K562 (cell line): ENCODE measurements around the gene KIRREL1. TPM values are rescaled to one million over a fixed set of nuclear protein-coding genes. Genes with fewer than 3 reads are reported as not detected.

ENCODE experiments used
- ATAC-seq: fragments of 200-7000 bp; cut with Tn5 transposase; 3 replicates; pipeline ENCODE4 v1.9.1; 2020; ENCODE audit warnings: moderate library complexity
- BruUV-seq: library from RNA; stranded (reverse); fragments of 400-500 nt; replicated peaks from 2 replicates; lab custom pipeline; 2021; lab: Mats Ljungman, UMichigan
- CTCF ChIA-PET: fragments of 300-600 bp; formaldehyde crosslinking; extraction: SDS; loops from one replicate; lab custom pipeline; 2021; ENCODE audit warnings: low intra/inter-chr PET ratio; lab: Yijun Ruan, JAX
- POLR2A ChIA-PET: fragments of 300-600, 350-650 bp; sonication (Branson Sonifier 250); formaldehyde crosslinking; extraction: SDS; loops from one replicate; lab custom pipeline; 2021; ENCODE audit warnings: antibody characterized with exemption, inconsistent platforms; lab: Yijun Ruan, JAX
- DNase-seq, 4 experiments: peaks; one replicate each; pipeline versions ENCODE4 v3.0.0 to v3.0.0-alpha.2; 2011 to 2018; ENCODE audit warnings: low spot score in 3 of 4, mixed read lengths in 3 of 4; ENCODE audit errors: extremely low read depth in 1 of 4
- FAIRE-seq: peaks from 2 replicates; lab custom pipeline; 2011; peaks lifted over from hg19 to GRCh38; lab: Jason Lieb, UNC
- H2AFZ ChIP-seq: 2 replicates; pipeline ENCODE4 v1.6.0; 2011; ENCODE audit warnings: low read depth, low read length, control low read depth, inconsistent platforms
- H3K27ac ChIP-seq: fragments of 200-600 bp; 3 replicates; pipeline ENCODE4 v1.8.0; 2011; ENCODE audit warnings: low read depth, mild to moderate bottlenecking, control low read depth, inconsistent platforms, low read length, moderate library complexity, mixed read lengths; ENCODE audit errors: extremely low read depth
- H3K27me3 ChIP-seq, 2 experiments: fragments of 300-600 bp in 1 of 2; 2 replicates in 1 of 2; 3 replicates in 1 of 2; pipeline versions ENCODE4 v1.6.0 to v1.8.0; 2011; ENCODE audit warnings: inconsistent platforms in 2 of 2, low read length in 2 of 2, mild to moderate bottlenecking in 1 of 2, mixed read lengths in 1 of 2, moderate library complexity in 1 of 2; ENCODE audit not compliant: control insufficient read depth in 2 of 2, insufficient read depth in 2 of 2
- H3K36me3 ChIP-seq: fragments of 300-600 bp; 3 replicates; pipeline ENCODE4 v1.8.0; 2011; ENCODE audit warnings: mild to moderate bottlenecking, low read length, inconsistent platforms; ENCODE audit not compliant: control insufficient read depth, insufficient read depth
- H3K4me1 ChIP-seq, 2 experiments: fragments of 200-600 bp in 1 of 2; replicated peaks in 1 of 2; 2 replicates in 1 of 2; 3 replicates in 1 of 2; pipeline versions ENCODE4 v1.5.1 to v1.8.0; 2011; ENCODE audit warnings: inconsistent platforms in 2 of 2, low read length in 2 of 2, mild to moderate bottlenecking in 1 of 2, mixed read lengths in 1 of 2, moderate library complexity in 1 of 2; ENCODE audit not compliant: control insufficient read depth in 2 of 2, insufficient read depth in 2 of 2
- H3K4me2 ChIP-seq: 2 replicates; pipeline ENCODE4 v1.6.1; 2011; ENCODE audit warnings: low read length, control low read depth, inconsistent platforms, mixed read lengths; ENCODE audit not compliant: insufficient read depth
- H3K4me3 ChIP-seq: fragments of 200-600 bp; sonication (generic), shearing (Covaris generic); 2 replicates; pipeline ENCODE4 v1.5.1; 2016; ENCODE audit warnings: control low read depth, inconsistent platforms
- H3K79me2 ChIP-seq: fragments of 200-600 bp; 3 replicates; pipeline ENCODE4 v1.8.0; 2011; ENCODE audit warnings: low read length, inconsistent platforms; ENCODE audit not compliant: control insufficient read depth, insufficient read depth
- H3K9ac ChIP-seq, 2 experiments: 2 replicates each; pipeline versions ENCODE4 v1.6.0 to v1.6.1; 2011; ENCODE audit warnings: low read depth in 2 of 2, low read length in 2 of 2, control low read depth in 1 of 2, inconsistent platforms in 1 of 2, mild to moderate bottlenecking in 1 of 2, mixed read lengths in 1 of 2; ENCODE audit not compliant: insufficient read depth in 1 of 2
- H3K9me1 ChIP-seq: one replicate; pipeline ENCODE4 v1.6.0; 2011; ENCODE audit warnings: inconsistent platforms, mild to moderate bottlenecking, low read length, moderate library complexity; ENCODE audit not compliant: control insufficient read depth, insufficient read depth
- H3K9me3 ChIP-seq: replicated peaks from 2 replicates; pipeline ENCODE4 v1.5.1; 2011; ENCODE audit warnings: low read depth, low read length, inconsistent platforms; ENCODE audit not compliant: control insufficient read depth, insufficient read depth
- H4K20me1 ChIP-seq: replicated peaks from 2 replicates; pipeline ENCODE4 v1.6.1; 2011; ENCODE audit warnings: low read length, inconsistent platforms, mixed read lengths; ENCODE audit not compliant: control insufficient read depth, insufficient read depth
- BRD4 ChIP-seq: fragments of 200-600 bp; sonication (generic); IDR thresholded peaks from 2 replicates; pipeline ENCODE4 v1.6.1; 2017; ENCODE audit warnings: inconsistent platforms
- BRD9 ChIP-seq: fragments of 450-650 bp; IDR thresholded peaks from 2 replicates; pipeline ENCODE4 v1.6.1; 2018; ENCODE audit warnings: low read depth; ENCODE audit not compliant: partially characterized antibody
- CBX3 ChIP-seq, 2 experiments: IDR thresholded peaks; 1 replicate in 1 of 2; 2 replicates in 1 of 2; pipeline ENCODE4 v1.6.1; 2012; ENCODE audit warnings: inconsistent platforms in 2 of 2, low read length in 2 of 2, borderline replicate concordance in 1 of 2, control low read depth in 1 of 2
- CHD2 ChIP-seq: IDR thresholded peaks from 2 replicates; pipeline ENCODE4 v1.6.1; 2011; ENCODE audit warnings: low read depth, low read length
- DIDO1 ChIP-seq: fragments of 450-650 bp; IDR thresholded peaks from 2 replicates; pipeline ENCODE4 v1.6.1; 2016; ENCODE audit warnings: low read depth, missing biosample characterization, missing genetic modification characterization
- ELF1 ChIP-seq: fragments of 200-800 bp; sonication (Bioruptor generic); IDR thresholded peaks from 2 replicates; pipeline ENCODE4 v1.6.1; 2016; ENCODE audit warnings: missing genetic modification characterization, missing compliant biosample characterization
- GTF2A2 ChIP-seq: IDR thresholded peaks from 2 replicates; pipeline ENCODE4 v1.6.1; 2016; ENCODE audit warnings: mild to moderate bottlenecking, missing genetic modification characterization, missing compliant biosample characterization
- NFYB ChIP-seq: IDR thresholded peaks from 2 replicates; pipeline ENCODE4 v1.6.1; 2011; ENCODE audit warnings: mild to moderate bottlenecking, moderate library complexity; ENCODE audit not compliant: insufficient read length; ENCODE audit errors: extremely low read depth
- POLR2AphosphoS2 ChIP-seq: IDR thresholded peaks from 2 replicates; pipeline ENCODE4 v1.6.1; 2012; ENCODE audit warnings: low read length, improper control_type of control experiment
- ZFX ChIP-seq: sonication (generic); formaldehyde crosslinking; IDR thresholded peaks from 2 replicates; pipeline ENCODE4 v1.8.0; 2022; ENCODE audit warnings: mild to moderate bottlenecking, missing genetic modification reagents, moderate library complexity
- ZNF124 ChIP-seq: sonication (generic); formaldehyde crosslinking; IDR thresholded peaks from 2 replicates; pipeline ENCODE4 v1.8.1; 2022; ENCODE audit warnings: missing genetic modification reagents
- ZNF165 ChIP-seq: fragments of 250-450 bp; sonication (Bioruptor Pico); IDR thresholded peaks from 2 replicates; pipeline ENCODE4 v1.4.0; 2020; ENCODE audit warnings: borderline replicate concordance
- ZNF263 ChIP-seq: sonication (generic); formaldehyde crosslinking; IDR thresholded peaks from 2 replicates; pipeline ENCODE4 v1.8.0; 2022; ENCODE audit warnings: mild to moderate bottlenecking, missing genetic modification reagents, borderline replicate concordance
- ZNF311 ChIP-seq: fragments of 250-450 bp; sonication (Bioruptor Pico); IDR thresholded peaks from 2 replicates; pipeline ENCODE4 v1.4.0; 2020; ENCODE audit warnings: mild to moderate bottlenecking, moderate library complexity
- WGBS: fragments of 100-300 bp; shearing (Covaris generic); methylation state at CpG from one replicate; pipeline ENCODE4 v1.1.6; 2016; ENCODE audit warnings: low coverage, mixed read lengths; ENCODE audit not compliant: insufficient coverage; ENCODE audit errors: missing lambda C conversion rate; 5-methylcytosine and 5-hydroxymethylcytosine counted together
- in situ Hi-C: fragments of 300-500 bp; cut with MboI; formaldehyde crosslinking; loops from 4 replicates; pipeline ENCODE4 v1.15.0; 2018; ENCODE audit warnings: inconsistent platforms, mixed read lengths
- intact Hi-C: fragments of 100-400 bp; cut with micrococcal nuclease; formaldehyde crosslinking; loops from 2 replicates; pipeline ENCODE4 v1.14.2; 2022
- polyA plus RNA-seq, 8 experiments: library from polyadenylated mRNA; depleted of rRNA in 4 of 8; stranded (reverse) in 5 of 8; unstranded in 3 of 8; fragments of >200 nt; fragmentation: Nextera tagmentation in 2 of 8; fragmentation: Illumina TruSeq in 1 of 8; extraction: Ambion mirVana in 2 of 8; extraction: Trizol in 1 of 8; gene quantifications; 2 replicates each; pipeline versions ENCODE4 v1.2.1 to v1.2.3, GENCODE V29; 2011 to 2014; ENCODE audit warnings: inconsistent platforms in 1 of 8, missing spikeins in 1 of 8
- total RNA-seq, 7 experiments: library from RNA; depleted of rRNA in 6 of 7; stranded (reverse); fragments of >200 nt in 6 of 7; fragmentation: Illumina TruSeq in 2 of 7; extraction: Trizol in 2 of 7; gene quantifications; 2 replicates each; pipeline versions ENCODE4 v1.2.1 to v1.2.3, GENCODE V29; 2011 to 2021; ENCODE audit warnings: low replicate concordance in 1 of 7
- TF ChIP-seq, protein P1 (sequence below): fragments of 250-450 bp; sonication (Bioruptor Pico); IDR thresholded peaks from 2 replicates; pipeline ENCODE4 v1.8.0; 2022; ENCODE audit warnings: moderate library complexity, mild to moderate bottlenecking, inconsistent platforms
- TF ChIP-seq, protein P2 (sequence below): fragments of 200-400 bp; formaldehyde crosslinking; IDR thresholded peaks from 2 replicates; pipeline ENCODE4 v1.6.1; 2017; ENCODE audit warnings: mild to moderate bottlenecking, low read depth, low read length, moderate library complexity

KIRREL1 gene
- total and polyA plus RNA-seq, 9 of the 15 experiments (the other 6 are each of a cell fraction or from before 2014, with no cell fraction given) = under 0.01 to 0.22 (median 0.03) TPM; not detected in 3

DNA sequence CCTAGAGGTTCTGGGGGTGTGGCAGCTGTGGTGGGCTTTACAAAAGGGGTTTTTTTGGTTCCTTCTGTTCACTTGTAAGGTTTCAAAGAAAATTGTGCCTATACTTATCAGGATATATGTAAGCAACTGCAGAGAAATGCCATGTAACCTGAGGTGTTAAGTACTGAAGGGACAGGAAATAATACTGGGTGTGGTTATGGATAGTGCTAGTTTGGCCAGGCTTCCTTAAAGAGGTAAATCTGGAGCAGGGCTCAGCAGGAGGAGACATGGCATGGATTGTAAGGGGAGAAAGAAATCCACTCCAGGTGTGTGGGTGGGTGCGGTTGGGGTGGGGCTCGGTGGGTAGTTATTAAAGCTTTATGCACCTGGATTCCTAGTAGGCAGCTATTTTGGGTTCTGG is 28.3 kb downstream of the KIRREL1 start (continued):
- TF ChIP-seq DIDO1 (tag) (no peak), BRD9 (no peak), BRD4 (no peak), ZNF311 (CRISPR knock-in tag) (no peak), CBX3 (IDR thresholded peaks at IDR 0.05; ENCODE audit: borderline replicate concordance in 1 of 2, low read length in 2 of 2) (no peak), ZNF263 (CRISPR knock-in tag) (no peak), POLR2AphosphoS2 (no peak)

DNA sequence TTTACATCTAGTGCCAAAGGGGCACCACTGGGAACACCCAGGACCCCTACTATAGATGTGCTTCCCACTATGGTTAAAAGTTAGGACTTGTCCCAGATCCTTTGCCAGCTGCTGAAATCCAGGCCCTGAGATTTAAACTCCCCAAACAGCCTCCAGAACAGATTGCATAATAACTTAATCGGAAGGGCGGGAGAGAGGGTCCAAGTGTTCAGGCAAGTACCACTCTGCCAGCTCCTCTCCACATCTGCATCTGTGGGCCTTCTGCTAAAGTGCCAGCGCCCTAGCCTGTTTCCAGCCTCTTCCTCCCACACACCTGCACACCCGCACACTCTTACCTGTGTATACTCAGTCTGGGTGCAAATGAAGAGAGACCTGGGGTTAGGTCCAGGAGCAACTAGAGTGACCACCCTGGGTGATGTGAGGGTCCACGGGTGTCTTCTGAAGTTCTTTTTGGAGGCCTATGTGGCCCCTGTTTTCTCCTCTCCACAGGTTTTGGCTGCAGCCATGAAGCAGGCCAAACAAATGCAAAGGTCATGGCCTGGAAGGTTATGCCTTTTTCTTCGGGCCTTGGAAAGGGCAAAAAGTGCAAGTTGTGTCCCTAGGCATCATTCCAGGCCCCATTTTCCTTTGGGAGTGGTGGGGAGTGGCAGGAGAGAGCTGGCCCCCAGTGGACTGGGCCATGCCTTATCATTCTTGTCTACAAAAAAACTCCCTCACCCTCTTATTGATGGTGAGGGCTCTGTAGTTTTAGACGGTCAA is 29.3 kb downstream of the KIRREL1 start:
- no peaks in the 10 kb centered on the region for H3K79me2 ChIP-seq

More for the DNA sequence above, 29.3 kb downstream of the KIRREL1 start:
- Histone ChIP-seq H3K4me3 (no peak overlapping the region), H3K9me1 (no peaks in the 10 kb centered on the region), H3K27ac (no peak overlapping the region), H2AFZ (no peak overlapping the region)
- CTCF ChIA-PET = no interaction called here
- WGBS = 5% methylated on average over 7 of the region's 7 CpGs
- DNase-seq = no peak
- in situ Hi-C loops = no loop called here
- no TSS peak for BruUV-seq
- TF ChIP-seq GTF2A2 (no peak), ZNF165 (no peak), ZFX (no peak), NFYB (no peak), ELF1 (tag) (no peak), ZNF124 (CRISPR knock-in tag) (no peak), CHD2 (no peak)
- TF ChIP-seq, protein P1, sequence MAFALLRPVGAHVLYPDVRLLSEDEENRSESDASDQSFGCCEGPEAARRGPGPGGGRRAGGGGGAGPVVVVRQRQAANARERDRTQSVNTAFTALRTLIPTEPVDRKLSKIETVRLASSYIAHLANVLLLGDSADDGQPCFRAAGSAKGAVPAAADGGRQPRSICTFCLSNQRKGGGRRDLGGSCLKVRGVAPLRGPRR (CRISPR knock-in tag) = no peak
- TF ChIP-seq, protein P2, sequence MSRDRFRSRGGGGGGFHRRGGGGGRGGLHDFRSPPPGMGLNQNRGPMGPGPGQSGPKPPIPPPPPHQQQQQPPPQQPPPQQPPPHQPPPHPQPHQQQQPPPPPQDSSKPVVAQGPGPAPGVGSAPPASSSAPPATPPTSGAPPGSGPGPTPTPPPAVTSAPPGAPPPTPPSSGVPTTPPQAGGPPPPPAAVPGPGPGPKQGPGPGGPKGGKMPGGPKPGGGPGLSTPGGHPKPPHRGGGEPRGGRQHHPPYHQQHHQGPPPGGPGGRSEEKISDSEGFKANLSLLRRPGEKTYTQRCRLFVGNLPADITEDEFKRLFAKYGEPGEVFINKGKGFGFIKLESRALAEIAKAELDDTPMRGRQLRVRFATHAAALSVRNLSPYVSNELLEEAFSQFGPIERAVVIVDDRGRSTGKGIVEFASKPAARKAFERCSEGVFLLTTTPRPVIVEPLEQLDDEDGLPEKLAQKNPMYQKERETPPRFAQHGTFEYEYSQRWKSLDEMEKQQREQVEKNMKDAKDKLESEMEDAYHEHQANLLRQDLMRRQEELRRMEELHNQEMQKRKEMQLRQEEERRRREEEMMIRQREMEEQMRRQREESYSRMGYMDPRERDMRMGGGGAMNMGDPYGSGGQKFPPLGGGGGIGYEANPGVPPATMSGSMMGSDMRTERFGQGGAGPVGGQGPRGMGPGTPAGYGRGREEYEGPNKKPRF = no peak
- TF ChIP-seq, all 486 proteins: peak for 0
- Histone ChIP-seq H3K9ac (no peak overlapping the region), H3K9me3 (no peaks in the 10 kb centered on the region), H3K4me2 (no peak overlapping the region), H3K27me3 (peaks cover 4 to 32% of the 10 kb centered on the region in 2 experiments; a peak in 3 of 5 replicates), H4K20me1 (no peaks in the 10 kb centered on the region), H3K36me3 (no peaks in the 10 kb centered on the region), H3K4me1 (no peaks in the 10 kb centered on the region)
- no peak for FAIRE-seq
- POLR2A ChIA-PET = interaction anchor here (1.0 to 1.1 kb wide), 2 partner anchors 10 to 11 kb away, joined by 3 to 4 read pairs; no protein-coding TSS in a partner anchor
- intact Hi-C loops = no loop called here
- no peak for ATAC-seq
